NB4 (cell line): ENCODE data around the gene ANXA3.

Source experiments
- DNase-seq: peaks from one replicate; pipeline ENCODE4 v3.0.0; 2010; ENCODE audit warnings: low read depth
- H3K4me3 ChIP-seq: one replicate; pipeline ENCODE4 v1.5.1; 2011; ENCODE audit warnings: mild to moderate bottlenecking, low read depth, low read length, moderate library complexity
- MYC ChIP-seq: IDR thresholded peaks from 2 replicates; pipeline ENCODE4 v1.6.1; 2011; ENCODE audit warnings: low read depth, low read length
- POLR2A ChIP-seq: IDR thresholded peaks from 2 replicates; pipeline ENCODE4 v1.6.1; 2011; ENCODE audit warnings: mild to moderate bottlenecking; ENCODE audit not compliant: insufficient read length; ENCODE audit errors: extremely low read depth
- TF ChIP-seq, protein P1 (sequence below): IDR thresholded peaks from 2 replicates; pipeline ENCODE4 v1.6.1; 2011; ENCODE audit warnings: low read depth, low read length
- TF ChIP-seq, protein P2 (sequence below): IDR thresholded peaks from one replicate; pipeline ENCODE4 v1.5.1; 2012; ENCODE audit warnings: low read depth, low read length

The ANXA3 gene

DNA sequence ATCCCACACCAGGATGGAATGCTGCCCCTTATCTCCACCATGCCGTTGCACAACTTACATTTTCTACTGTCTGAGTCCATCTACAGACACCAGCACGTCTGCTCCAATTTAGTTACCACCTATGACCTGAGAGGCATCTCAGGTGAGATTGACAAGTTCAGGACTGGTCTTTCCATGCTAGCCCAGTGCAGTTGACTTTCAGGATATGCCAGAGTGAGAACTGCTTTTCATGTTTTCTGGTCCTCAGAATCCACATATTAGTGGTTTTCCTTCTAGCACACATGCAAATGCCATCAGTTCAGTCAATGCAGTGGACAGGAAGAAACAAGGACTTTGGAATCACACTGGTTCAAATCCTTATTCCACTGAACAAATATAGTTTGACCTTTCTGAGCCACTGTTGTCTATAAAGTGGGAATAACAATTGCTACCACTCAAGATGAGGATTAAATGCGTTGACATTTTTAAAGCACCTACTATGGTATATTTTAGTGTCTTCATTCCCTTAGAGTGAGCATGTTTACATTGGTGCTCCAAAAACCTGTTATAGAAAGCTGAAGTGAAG, 38.1 kb upstream of the ANXA3 start:
- H3K4me3 ChIP-seq: no peak overlapping the region
- TF ChIP-seq POLR2A: no peak
- no peak for TF ChIP-seq MYC
- TF ChIP-seq, protein P1, sequence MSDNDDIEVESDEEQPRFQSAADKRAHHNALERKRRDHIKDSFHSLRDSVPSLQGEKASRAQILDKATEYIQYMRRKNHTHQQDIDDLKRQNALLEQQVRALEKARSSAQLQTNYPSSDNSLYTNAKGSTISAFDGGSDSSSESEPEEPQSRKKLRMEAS: no peak
- TF ChIP-seq, protein P2, sequence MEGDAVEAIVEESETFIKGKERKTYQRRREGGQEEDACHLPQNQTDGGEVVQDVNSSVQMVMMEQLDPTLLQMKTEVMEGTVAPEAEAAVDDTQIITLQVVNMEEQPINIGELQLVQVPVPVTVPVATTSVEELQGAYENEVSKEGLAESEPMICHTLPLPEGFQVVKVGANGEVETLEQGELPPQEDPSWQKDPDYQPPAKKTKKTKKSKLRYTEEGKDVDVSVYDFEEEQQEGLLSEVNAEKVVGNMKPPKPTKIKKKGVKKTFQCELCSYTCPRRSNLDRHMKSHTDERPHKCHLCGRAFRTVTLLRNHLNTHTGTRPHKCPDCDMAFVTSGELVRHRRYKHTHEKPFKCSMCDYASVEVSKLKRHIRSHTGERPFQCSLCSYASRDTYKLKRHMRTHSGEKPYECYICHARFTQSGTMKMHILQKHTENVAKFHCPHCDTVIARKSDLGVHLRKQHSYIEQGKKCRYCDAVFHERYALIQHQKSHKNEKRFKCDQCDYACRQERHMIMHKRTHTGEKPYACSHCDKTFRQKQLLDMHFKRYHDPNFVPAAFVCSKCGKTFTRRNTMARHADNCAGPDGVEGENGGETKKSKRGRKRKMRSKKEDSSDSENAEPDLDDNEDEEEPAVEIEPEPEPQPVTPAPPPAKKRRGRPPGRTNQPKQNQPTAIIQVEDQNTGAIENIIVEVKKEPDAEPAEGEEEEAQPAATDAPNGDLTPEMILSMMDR: no peak
- no peak for DNase-seq

DNA sequence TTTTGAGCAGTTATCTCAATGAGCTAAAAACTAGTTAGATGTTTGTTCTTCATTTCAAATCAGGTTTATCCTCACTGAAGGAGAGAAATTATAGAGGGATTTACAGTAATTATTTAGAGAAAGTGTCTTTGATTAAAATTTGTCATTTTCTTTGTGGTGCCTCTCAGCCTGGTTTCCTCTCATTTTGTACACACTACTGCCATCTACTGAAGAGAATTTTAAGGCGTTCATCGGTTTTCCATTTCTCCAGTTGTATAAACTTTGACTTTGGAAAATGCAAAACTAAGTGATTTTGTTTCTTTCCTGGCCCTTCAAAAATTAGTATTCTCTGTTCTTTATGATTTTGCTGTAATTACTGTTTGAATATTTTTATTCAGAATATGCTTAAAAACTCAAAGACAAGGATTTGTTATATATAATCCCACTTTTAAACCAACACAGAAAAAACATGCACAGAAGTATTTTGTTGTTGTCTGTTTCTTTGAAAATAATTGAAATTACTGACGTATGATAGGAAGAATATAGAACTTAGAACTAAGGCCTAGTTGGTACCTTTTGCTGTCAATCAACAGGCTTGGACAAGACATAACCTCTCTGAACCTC, 34.4 kb upstream of the ANXA3 start:
- TF ChIP-seq, protein P2: peak; percentile 30
- TF ChIP-seq, protein P1: no peak
- no peak for TF ChIP-seq MYC
- no peak overlapping the region for H3K4me3 ChIP-seq
- peak; percentile 25 for DNase-seq

DNA sequence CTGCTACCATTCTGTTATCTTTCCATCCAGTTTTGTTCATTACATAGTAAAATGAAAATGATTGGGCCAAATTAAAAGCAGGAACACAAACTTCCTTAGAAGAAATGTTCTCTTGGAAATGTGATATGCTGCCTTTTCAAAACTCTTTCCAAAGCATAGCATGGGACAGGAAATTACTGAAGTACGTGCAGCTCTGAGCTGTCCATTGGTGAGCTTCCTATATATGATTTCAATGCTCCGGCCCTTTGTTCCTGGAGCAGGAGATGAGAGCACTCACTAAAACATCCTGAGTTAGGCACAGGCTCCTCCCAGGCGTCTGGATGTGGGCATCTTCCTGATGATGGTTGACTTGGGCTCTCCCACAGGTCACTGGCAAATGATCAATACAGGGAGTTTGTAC, 33.0 kb upstream of the ANXA3 start:
- DNase-seq: no peak
- no peak overlapping the region for H3K4me3 ChIP-seq
- TF ChIP-seq, protein P1: no peak
- TF ChIP-seq, protein P2: no peak
- TF ChIP-seq MYC (no peak), POLR2A (no peak)

DNA sequence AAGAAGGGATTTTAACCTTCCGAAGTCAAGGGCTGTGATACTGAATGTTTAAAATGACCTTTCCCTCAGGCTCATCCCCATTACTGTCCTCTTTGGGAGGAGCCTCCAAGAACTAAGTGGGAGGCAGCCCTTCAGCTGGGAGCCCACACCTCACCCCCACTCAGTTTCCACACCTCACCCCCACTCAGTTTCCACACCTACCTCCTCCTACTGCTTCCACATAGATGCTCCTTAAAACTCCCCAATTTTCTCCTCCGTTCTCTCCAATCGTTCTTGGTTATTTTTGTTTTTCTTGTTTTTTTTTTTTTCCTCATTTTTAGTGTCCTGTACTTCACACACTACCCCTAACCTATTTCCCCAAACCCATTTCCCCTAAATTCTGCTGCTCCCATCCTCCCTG, 31.6 kb upstream of the ANXA3 start:
- no peak for DNase-seq
- TF ChIP-seq MYC (no peak), POLR2A (no peak)
- TF ChIP-seq, protein P2: no peak
- TF ChIP-seq, protein P1: no peak
- no peak overlapping the region for H3K4me3 ChIP-seq

DNA sequence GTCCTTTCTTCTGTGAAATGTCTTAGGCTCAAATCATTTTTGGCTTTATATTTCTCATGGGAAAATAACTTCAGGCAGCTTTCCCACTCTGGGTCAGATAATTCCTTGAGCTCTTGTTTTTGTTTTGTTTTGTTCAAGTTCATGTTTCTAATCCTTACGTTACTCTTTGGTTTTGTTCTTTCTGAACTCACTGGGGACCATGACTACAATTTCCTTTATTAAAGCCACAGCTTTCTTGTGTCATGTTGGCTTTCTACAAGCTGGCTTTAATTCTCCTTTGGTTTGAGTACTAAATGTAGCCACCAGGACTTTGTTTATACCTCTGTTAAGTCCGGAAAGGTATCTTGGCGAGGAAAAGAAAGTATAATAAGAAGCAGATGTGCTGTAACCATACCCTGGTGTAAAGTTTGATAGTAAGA, 30.8 kb upstream of the ANXA3 start:
- no peak overlapping the region for H3K4me3 ChIP-seq
- no peak for TF ChIP-seq POLR2A
- TF ChIP-seq, protein P2: no peak
- no peak for DNase-seq
